Suppressor macrophage treated with lipopolysaccharide for 4 hours (primary cell): ENCODE data around the gene NPM1.
"Not testable (repeated sequence)": the region's sequence is repeated elsewhere in the genome, so short reads cannot be mapped to it uniquely, and the experiment has no call there.

Experiments
- DNase-seq: peaks from one replicate; pipeline ENCODE4 v3.0.0-alpha.2; 2020

NPM1 gene, protein sequence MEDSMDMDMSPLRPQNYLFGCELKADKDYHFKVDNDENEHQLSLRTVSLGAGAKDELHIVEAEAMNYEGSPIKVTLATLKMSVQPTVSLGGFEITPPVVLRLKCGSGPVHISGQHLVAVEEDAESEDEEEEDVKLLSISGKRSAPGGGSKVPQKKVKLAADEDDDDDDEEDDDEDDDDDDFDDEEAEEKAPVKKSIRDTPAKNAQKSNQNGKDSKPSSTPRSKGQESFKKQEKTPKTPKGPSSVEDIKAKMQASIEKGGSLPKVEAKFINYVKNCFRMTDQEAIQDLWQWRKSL

DNA sequence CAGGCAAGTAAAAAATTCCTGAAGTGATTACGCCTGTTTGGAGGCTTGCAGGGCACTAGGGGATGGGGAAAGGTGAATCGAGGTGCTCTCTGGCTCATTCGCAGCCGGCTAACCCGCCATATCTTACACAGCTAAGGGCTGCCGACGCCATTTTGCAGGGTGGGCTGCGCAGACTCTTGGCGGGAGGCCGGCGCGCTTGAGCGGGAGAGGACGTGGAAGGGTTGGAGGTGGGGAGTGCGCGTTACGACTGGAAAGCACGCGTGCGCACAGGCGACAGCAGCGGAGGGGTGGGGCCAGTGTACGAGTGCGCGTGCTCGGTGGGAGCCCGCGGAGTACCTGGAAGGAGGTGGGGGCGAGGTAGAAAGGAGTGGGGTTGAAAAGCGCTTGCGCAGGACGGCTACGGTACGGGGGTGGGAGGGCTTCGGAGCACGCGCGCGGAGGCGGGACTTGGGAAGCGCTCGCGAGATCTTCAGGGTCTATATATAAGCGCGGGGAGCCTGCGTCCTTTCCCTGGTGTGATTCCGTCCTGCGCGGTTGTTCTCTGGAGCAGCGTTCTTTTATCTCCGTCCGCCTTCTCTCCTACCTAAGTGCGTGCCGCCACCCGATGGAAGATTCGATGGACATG, at the start of gene NPM1:
NPM1 (plus strand) TSS at position 505 of the 625 bp plus-strand sequence; CDS start at position 605, 100 bp downstream.
- DNase-seq = peak; percentile 98

DNA sequence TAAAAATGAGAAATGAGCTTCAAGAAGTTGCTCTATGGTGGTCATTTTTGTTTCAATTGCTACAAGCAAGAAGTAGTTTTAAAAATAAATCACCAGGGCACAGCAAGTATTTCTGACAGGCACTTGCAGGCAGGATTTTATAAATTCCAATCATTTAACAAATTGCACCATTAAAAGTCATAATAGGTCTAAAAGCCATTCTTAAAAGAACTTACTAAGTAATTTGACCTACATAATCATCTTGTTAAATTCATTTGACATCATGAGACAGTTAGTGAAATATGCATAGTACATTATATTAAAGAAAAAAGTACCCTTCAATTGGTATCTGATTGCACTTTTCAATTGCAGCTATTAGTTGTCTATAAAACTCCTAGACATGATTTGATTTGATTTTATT, 47.6 kb upstream of the NPM1 start:
- no peak for DNase-seq

DNA sequence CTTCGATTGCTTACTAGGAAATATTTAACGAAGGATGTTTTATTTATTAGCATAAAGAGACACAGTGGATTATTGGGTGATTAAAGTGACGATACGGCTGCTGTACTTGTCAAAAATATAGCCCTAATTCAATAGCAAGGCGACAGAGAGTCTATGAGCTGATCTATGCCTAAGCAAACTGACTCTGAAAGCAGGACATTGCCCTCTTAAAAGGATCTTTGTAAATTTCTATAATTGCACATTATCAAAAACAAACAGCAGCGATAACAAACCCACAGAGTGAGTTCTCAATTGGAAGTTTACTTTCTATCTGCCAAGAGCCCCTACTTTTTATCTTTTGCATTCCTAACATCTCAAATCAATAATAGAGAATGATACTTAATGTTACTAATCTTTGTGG, 47.2 kb upstream of the NPM1 start:
- no peak for DNase-seq

DNA sequence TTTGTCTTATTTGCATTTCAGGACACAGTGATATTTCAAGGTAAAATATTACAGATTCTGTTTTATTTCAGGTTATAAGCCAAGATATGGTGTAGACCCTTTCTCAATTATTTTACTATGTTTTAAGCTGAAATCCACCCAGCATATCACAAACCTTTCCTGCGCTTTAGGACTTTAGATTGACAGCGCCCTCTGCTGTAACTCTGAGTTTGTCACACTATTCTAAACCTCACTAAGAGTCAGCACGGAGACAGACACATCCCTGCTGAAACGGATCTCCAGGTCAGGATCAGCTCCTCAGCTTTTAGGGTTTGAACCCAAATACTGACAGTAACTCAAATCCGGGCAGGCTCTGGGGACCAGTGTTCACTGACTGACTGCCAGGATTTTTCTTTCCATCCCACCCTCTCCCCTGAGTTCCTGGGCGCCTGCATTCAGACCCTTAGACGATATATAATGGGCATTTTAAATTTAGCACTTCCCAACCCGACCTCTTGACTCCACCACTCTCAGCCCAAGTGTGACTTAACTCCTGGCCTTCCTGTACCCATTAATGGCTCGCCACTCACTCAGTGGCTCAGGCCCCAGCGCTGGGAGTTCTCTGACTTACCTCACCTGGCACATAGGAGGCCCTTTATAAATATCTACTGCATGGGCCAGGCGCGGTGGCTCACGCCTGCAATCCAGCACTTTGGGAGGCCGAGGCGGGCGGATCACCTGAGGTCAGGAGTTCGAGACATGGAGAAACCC, 45.1 kb upstream of the NPM1 start:
- DNase-seq = peak; percentile 69

DNA sequence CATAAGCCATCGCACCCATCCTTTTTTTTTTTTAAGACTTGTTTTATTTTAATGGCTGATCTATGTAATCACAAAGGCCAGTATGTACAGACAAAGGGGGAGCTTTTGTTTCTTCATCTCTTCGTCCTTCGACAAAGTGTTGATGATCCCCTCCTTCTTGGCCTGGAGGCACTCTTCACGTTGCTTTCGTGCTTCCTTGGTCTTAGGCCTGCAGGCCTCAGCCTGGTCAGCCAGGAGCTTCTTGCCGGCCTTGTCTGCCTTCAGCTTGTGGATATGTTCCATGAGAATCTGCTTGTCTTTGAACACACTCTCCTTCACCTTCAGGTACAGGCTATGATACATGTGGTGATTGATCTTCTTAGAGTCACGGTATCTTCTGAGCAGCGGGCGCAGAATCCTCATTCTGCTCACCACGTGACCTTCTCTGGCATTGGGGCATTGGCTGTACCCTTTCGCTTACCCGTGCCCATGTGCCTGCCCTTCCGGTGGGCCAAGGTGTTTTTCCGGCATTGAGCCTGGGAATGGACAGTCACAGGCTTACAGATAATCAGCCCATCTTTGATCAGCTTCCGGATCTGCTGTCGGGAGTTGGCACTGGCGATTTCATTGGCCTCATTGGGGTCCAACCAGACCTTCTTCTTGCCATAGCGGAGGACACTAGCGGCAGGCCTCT, 42.6 kb upstream of the NPM1 start:
- DNase-seq = no peak

DNA sequence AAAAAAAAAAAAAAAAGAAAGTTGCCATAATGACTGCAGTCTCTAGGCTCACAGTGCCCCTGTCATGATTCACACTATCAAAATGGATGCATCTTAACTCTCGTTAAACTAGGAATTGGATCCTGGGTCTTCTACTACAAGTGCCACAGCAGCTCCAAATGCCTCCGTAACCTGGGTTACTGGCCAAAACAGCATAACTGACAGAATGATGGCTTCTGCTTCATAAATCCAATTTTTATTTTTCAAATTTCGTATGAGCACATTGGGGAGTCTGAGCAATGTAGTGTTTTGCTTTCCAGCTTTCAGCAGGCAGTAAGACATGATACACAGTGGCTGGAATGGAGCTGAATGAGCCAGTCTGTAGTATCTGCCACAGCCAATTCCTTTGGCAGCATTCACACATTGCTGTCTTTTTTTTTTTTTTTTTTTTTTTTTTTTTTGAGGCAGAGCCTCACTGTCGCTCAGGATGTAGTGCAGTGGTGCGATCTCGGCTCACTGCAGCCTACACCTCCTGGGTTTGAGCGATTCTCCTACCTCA, 36.0 kb upstream of the NPM1 start:
- no peak for DNase-seq

DNA sequence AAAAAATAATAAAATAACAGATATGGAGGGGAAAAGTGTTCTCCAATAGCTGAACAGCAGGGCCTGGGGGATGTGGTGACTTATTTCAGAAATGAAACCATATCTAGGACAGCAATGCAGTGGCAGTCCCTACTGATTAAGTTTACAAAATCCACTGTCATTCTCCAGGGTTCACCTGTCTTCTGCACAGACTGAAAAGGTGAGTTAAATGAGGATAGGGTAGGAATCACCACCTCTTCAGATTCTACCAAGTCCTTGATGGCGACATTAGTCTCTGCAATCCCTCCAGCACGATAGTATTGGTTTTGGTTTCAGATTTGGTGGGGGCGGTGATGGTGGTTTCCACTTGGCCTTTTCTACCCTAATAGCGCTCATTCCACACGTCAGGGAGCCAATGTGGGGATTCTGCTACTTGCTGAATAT, 32.3 kb upstream of the NPM1 start:
- peak; percentile 31 for DNase-seq

DNA sequence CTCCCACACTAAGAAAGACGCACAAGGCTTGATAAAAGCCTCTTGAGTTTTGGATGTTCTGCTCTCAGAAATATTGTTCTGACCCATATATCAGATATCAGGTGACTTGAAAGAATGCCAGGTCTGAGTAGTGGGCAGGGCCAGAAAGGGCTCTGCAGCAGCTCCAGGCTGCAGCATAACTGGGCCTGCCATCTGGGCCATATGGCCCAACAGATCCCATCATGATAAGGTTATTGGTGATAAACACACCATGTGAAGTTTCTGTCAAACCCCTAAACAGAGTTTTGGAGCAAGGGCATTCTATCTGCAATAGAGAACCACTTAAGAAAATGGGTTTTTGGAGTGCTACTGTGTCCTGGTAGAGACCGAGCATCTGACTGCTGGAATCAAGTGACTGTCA, 29.8 kb upstream of the NPM1 start:
- DNase-seq = no peak

DNA sequence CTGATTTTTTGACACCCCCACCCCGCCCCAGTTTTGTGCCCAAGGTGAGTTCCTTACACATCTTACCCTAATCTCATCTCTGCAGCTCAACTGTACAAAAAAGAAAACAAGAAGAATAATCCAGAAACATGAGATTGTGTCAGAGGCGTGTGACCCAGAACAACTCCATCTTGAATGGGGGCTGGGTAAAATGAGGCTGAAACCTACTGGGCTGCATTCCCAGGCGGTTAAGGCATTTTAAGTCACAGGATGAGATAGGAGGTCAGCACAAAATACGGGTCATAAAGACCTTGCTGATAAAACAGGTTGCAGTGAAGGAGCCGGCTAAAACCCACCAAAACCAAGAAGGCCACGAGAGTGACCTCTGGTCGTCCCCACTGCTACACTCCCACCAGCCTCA, 26.5 kb upstream of the NPM1 start:
- not testable (repeated sequence) for DNase-seq

DNA sequence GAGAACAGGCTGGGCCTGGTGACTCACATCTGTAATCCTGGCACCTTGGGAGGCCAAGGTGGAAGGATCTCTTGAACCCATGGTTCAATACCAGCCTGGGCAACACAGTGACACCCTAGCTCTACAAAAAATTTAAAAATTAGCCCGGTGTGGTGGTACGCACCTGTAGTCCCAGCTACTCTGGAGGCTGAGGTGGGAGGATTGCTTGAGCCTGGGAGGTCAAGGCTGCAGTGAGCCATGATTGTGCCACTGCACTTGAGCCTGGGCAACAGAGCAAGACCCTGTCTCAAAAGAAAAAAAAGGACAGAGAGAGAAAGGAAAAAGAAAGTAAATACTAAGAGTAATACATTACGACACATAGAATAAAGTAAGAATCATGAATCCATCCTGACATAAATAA, 24.4 kb upstream of the NPM1 start:
- not testable (repeated sequence) for DNase-seq

DNA sequence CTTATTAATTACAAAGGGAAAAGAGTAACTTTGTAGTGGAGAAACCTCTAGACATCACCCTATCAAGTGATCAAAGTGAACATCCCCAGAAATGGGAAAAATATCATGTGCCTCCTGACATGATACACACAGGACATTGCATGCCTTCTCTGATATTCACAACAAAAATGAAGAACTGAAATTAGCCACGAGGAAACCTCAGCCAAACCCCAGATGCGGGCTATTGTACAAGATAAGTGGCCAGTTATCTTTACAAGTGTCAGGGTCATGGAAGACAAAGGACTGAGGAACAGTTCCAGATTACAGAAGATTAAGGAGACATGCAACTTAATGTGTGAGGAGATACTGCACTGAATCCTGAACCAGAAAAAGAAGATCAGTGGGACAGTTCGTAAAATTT, 23.8 kb upstream of the NPM1 start:
- DNase-seq = peak; percentile 59

DNA sequence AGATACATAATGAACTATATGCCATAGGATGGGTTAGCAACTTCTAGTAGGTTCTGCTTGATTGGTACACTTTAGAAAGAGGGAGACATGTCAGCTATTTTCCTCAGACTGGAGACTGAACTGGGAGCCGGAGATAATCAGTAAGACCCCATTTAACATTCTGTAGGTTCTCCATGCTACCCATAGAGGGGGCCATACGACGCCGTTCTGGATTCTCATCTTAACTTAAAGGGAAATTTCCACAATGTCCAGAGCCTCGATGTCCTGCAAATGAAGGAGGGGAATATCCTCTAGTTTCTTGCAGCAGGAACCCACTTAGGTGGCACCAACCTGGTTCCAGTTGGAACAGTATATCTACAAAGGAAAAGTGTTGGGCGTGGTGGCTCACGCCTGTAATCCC, 22.3 kb upstream of the NPM1 start:
- no peak for DNase-seq

DNA sequence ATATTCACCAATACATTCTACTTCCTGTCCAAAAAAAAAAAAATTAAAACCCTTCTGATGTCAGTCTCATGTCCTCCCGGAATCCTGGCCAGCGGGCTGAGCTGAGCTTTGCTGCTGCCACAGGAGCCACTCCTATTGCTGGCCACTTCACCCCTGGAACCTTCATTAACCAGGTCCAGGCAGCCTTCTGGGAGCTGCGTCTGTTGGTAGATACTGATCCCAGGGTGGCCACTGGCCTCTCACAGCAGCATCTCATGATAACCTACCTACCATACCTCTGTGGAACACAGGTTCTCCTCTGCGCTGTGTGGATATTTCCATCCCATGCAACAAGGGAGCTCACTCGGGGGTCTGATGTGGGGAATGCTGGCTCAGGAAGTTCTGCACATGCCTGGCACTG, 21.0 kb upstream of the NPM1 start:
- DNase-seq = no peak

DNA sequence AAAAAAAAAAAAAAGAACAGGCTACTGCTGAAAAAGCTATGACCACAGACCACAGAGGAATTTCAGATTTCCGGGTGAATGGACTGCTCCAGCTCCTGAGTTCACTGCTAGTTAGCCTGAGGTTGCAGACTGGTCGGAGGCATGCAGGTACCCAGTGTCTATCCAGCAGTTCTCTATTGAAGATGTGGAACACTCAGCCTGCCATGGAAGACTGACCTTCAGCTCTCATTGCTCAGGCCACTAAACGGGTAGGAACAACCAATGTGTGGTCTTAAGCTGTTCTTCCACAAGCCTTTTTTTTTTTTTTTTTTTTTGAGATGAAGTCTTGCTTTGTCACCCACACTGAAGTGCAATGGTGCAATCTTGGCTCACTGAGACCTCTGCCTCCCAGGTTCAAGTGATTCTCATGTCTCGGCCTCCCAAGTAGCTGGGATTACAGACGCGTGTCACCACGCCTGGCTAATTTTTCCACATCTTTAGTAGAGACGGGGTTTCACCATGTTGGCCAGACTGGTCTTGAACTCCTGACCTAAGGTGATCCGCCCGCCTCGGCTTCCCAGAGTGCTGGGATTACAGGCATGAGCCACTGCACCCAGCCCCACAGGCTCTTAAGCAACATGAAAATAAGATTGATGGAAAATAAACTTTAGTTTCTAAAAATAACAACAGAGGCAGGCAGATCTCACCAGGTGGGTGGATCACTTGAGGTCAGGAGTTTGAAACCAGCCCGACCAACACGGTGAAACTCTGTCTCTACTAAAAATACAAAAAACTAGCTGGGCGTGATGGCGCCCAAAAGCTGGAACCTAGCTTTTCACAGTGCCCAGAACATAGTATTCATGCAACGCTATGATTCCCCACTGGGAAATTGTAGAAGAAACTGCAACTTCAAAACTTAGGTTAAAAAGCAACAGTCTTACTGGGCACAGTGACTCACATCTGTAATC, 20.0 kb upstream of the NPM1 start:
- DNase-seq = no peak

DNA sequence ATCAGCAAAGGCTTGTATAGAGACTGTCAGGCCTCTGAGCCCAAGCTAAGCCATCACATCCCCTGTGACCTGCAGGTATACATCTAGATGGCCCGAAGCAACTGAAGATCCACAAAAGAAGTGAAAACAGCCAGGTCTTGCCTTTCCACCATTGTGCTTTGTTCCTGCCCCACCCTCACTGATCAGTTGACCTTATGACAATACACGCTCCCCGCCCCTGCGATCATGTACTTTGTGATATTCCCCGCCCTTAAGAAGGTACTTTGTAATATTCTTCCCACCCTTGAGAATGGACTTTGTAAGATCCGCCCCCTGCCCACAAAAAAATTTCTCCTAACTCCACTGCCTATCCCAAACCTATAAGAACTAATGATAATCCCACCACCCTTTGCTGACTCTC, 18.6 kb upstream of the NPM1 start:
- DNase-seq = no peak

DNA sequence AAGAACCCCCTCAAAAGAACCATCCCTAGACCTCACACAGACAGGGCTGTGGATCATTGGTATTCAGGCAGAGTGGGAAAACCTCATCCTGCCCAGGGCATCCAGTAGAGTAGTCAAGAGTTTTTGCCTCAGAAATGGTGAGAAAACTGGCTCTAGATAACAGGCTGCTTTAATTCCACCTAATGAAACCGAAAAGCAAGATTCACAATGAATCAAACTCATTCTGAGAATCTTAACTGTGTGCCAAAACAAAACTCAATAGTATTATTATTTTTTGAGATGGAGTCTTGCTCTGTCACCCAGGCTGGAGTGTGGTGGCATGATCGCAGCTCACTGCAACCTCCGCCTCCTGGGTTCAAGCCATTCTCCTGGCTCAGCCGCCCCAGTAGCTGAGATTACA, 17.8 kb upstream of the NPM1 start:
- DNase-seq = no peak

DNA sequence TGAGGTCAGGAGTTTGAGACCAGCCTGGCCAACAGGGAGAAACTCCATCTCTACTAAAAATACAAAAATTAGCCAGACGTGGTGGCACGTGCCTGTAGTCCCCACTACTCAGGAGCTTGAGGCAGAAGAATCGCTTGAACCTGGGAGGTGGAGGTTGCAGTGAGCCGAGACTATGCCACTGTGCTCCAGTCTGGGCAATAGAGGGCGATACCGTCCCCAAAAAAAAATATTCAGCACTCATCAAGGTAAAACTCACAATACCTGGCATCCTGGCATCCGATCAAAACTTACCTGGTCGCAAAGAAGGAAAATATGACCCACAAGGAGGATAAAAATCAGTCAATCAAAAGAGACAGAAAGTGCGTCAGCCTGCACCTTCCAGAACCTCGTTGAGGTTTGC, 16.8 kb upstream of the NPM1 start:
- DNase-seq = not testable (repeated sequence)

DNA sequence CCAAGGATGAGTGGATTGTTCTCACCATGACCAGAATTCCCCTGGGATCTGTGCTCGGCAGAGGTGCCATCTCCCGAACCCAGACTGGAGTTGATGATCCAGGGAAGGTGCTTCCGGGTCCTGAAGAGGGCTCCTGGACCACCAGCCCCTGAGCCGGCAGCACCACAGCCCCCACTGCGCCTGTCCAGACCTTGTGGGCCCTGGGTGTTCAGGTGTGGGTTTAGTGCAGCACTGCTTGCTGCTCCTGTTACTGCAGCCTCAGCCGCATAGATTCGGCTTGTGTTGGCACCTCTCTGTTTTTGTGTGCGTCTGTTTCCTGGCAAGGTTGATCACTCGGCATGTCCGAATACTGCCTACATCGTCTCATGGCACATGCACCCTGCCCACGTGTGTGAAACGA, 16.3 kb upstream of the NPM1 start:
- no peak for DNase-seq

DNA sequence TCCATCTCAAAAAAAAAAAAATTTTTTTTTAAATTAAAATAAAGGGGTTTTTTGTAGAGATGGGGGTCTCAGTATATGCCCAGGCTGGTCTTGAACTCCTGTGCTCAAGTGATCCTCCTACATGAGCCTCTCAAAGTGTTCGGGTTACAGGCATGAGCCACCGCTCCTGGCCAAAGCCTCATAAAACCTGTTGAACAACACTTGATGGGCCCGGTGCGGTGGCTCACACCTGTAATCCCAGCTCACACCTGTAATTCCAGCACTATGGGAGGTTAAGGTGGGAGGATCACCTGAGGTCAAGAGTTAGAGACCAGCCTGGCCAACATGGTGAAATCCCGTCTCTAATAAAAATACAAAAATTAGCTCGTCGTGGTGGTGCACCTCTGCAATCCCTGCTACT, 7.7 kb upstream of the NPM1 start:
- no peak for DNase-seq

DNA sequence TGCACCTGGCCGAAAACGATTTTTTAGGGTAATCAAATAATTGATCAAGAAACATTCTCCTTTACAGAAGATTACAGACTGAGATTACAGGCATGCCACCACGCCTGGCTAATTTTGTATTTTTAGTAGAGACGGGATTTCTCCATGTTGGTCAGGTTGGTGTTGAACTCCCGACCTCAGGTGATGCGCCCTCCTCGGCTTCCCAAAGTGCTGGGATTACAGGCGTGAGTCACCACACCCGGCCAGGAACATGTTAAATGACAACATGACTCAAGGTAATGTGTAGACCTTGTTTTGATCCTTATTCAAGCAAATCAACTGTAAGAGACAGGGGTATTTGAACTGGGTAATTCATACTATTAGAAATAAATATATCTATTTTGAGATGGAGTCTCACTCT, 3.2 kb upstream of the NPM1 start:
- DNase-seq = not testable (repeated sequence)

DNA sequence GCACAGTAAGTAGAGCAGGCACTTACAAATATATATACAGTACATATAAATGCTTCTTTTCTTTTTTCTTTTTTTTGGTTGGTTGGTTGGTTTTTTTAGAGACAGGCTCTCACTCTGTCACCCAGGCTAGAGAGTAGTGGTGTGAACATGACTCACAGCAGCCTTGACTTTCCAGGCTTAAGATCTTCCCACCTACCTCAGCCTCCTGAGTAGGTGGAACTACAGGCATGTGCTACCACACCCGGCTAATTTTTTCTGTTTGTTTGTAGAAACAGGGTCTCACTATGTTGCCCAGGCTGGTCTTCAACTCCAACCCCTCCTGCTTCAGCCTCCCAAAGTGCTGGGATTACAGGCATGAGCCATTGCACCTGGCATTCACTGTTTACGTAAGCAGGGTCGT, 2.6 kb upstream of the NPM1 start:
- peak; percentile 19 for DNase-seq
